Measurements from ENCODE around the gene CFAP61.

CFAP61 gene

GRCh38 chr20:20085812-20086211 is 33.5 kb downstream of the CFAP61 start:
- no peak overlapping the region for H3K4me3 ChIP-seq (ENCODE audit: low read length in 2 of 2)
- peaks cover 0 to 4% of the 10 kb centered on the region in 2 donors for H3K4me1 ChIP-seq (ENCODE audit: control insufficient read depth in 2 of 2, insufficient read depth in 2 of 2, low read length in 2 of 2)
- peaks cover 0 to 6% of the 10 kb centered on the region in 2 donors for H3K27me3 ChIP-seq (ENCODE audit: control insufficient read depth in 2 of 2, insufficient read depth in 2 of 2, low read length in 2 of 2)
- H3K9ac ChIP-seq (ENCODE audit: low read depth in 1 of 2, low read length in 2 of 2), result no peak overlapping the region
- no peak overlapping the region for H3K27ac ChIP-seq (ENCODE audit: low read depth in 2 of 2, low read length in 2 of 2)
- H3K9me3 ChIP-seq (ENCODE audit: control insufficient read depth in 2 of 2, low read length in 2 of 2), result no peaks in the 10 kb centered on the region
- no peaks in the 10 kb centered on the region for H3K36me3 ChIP-seq (ENCODE audit: control insufficient read depth in 2 of 2, insufficient read depth in 2 of 2, low read length in 2 of 2)

GRCh38 chr20:20089018-20089417 is 36.7 kb downstream of the CFAP61 start:
- Histone ChIP-seq H3K9me3 (ENCODE audit: control insufficient read depth in 2 of 2, low read length in 2 of 2) (no peaks in the 10 kb centered on the region), H3K27me3 (ENCODE audit: control insufficient read depth in 2 of 2, insufficient read depth in 2 of 2, low read length in 2 of 2) (no peaks in the 10 kb centered on the region), H3K9ac (ENCODE audit: low read depth in 1 of 2, low read length in 2 of 2) (no peak overlapping the region), H3K4me3 (ENCODE audit: low read length in 2 of 2) (no peak overlapping the region), H3K27ac (ENCODE audit: low read depth in 2 of 2, low read length in 2 of 2) (no peak overlapping the region), H3K36me3 (ENCODE audit: control insufficient read depth in 2 of 2, insufficient read depth in 2 of 2, low read length in 2 of 2) (no peaks in the 10 kb centered on the region), H3K4me1 (ENCODE audit: control insufficient read depth in 2 of 2, insufficient read depth in 2 of 2, low read length in 2 of 2) (peaks cover 0 to 4% of the 10 kb centered on the region in 2 donors)

- no peak overlapping the region for H3K27ac ChIP-seq (ENCODE audit: low read depth in 2 of 2, low read length in 2 of 2)
- no peaks in the 10 kb centered on the region for H3K27me3 ChIP-seq (ENCODE audit: control insufficient read depth in 2 of 2, insufficient read depth in 2 of 2, low read length in 2 of 2)
- H3K4me1 ChIP-seq (ENCODE audit: control insufficient read depth in 2 of 2, insufficient read depth in 2 of 2, low read length in 2 of 2), result no peaks in the 10 kb centered on the region
- no peaks in the 10 kb centered on the region for H3K9me3 ChIP-seq (ENCODE audit: control insufficient read depth in 2 of 2, low read length in 2 of 2)
- H3K36me3 ChIP-seq (ENCODE audit: control insufficient read depth in 2 of 2, insufficient read depth in 2 of 2, low read length in 2 of 2), result no peaks in the 10 kb centered on the region
- H3K9ac ChIP-seq (ENCODE audit: low read depth in 1 of 2, low read length in 2 of 2), result no peak overlapping the region
- H3K4me3 ChIP-seq (ENCODE audit: low read length in 2 of 2), result no peak overlapping the region
Measured at GRCh38 chr20:20089939-20090338, 37.6 kb downstream of the CFAP61 start.

- Histone ChIP-seq H3K36me3 (ENCODE audit: control insufficient read depth in 2 of 2, insufficient read depth in 2 of 2, low read length in 2 of 2) (no peaks in the 10 kb centered on the region), H3K27me3 (ENCODE audit: control insufficient read depth in 2 of 2, insufficient read depth in 2 of 2, low read length in 2 of 2) (peaks cover 0 to 2% of the 10 kb centered on the region in 2 donors), H3K9me3 (ENCODE audit: control insufficient read depth in 2 of 2, low read length in 2 of 2) (no peaks in the 10 kb centered on the region), H3K4me1 (ENCODE audit: control insufficient read depth in 2 of 2, insufficient read depth in 2 of 2, low read length in 2 of 2) (no peaks in the 10 kb centered on the region), H3K9ac (ENCODE audit: low read depth in 1 of 2, low read length in 2 of 2) (no peak overlapping the region), H3K27ac (ENCODE audit: low read depth in 2 of 2, low read length in 2 of 2) (no peak overlapping the region), H3K4me3 (ENCODE audit: low read length in 2 of 2) (no peak overlapping the region)
Measured at GRCh38 chr20:20092827-20093226, 40.5 kb downstream of the CFAP61 start.

GRCh38 chr20:20094410-20094809 is 42.1 kb downstream of the CFAP61 start:
- Histone ChIP-seq H3K36me3 (ENCODE audit: control insufficient read depth in 2 of 2, insufficient read depth in 2 of 2, low read length in 2 of 2) (no peaks in the 10 kb centered on the region), H3K9ac (ENCODE audit: low read depth in 1 of 2, low read length in 2 of 2) (no peak overlapping the region), H3K9me3 (ENCODE audit: control insufficient read depth in 2 of 2, low read length in 2 of 2) (no peaks in the 10 kb centered on the region), H3K4me3 (ENCODE audit: low read length in 2 of 2) (no peak overlapping the region), H3K27ac (ENCODE audit: low read depth in 2 of 2, low read length in 2 of 2) (no peak overlapping the region), H3K4me1 (ENCODE audit: control insufficient read depth in 2 of 2, insufficient read depth in 2 of 2, low read length in 2 of 2) (no peaks in the 10 kb centered on the region), H3K27me3 (ENCODE audit: control insufficient read depth in 2 of 2, insufficient read depth in 2 of 2, low read length in 2 of 2) (peaks cover 0 to 2% of the 10 kb centered on the region in 2 donors)

GRCh38 chr20:20095114-20095872 is 43.0 kb downstream of the CFAP61 start:
- no peaks in the 10 kb centered on the region for H3K9me3 ChIP-seq (ENCODE audit: control insufficient read depth in 2 of 2, low read length in 2 of 2)
- no peaks in the 10 kb centered on the region for H3K4me1 ChIP-seq (ENCODE audit: control insufficient read depth in 2 of 2, insufficient read depth in 2 of 2, low read length in 2 of 2)
- no peaks in the 10 kb centered on the region for H3K36me3 ChIP-seq (ENCODE audit: control insufficient read depth in 2 of 2, insufficient read depth in 2 of 2, low read length in 2 of 2)
- H3K27me3 ChIP-seq (ENCODE audit: control insufficient read depth in 2 of 2, insufficient read depth in 2 of 2, low read length in 2 of 2), result peaks cover 0 to 2% of the 10 kb centered on the region in 2 donors
- no peak overlapping the region for H3K9ac ChIP-seq (ENCODE audit: low read depth in 1 of 2, low read length in 2 of 2)
- no peak overlapping the region for H3K4me3 ChIP-seq (ENCODE audit: low read length in 2 of 2)
- H3K27ac ChIP-seq (ENCODE audit: low read depth in 2 of 2, low read length in 2 of 2), result no peak overlapping the region

GRCh38 chr20:20096421-20096820 is 44.1 kb downstream of the CFAP61 start:
- H3K9me3 ChIP-seq (ENCODE audit: control insufficient read depth in 2 of 2, low read length in 2 of 2), result no peaks in the 10 kb centered on the region
- no peak overlapping the region for H3K4me3 ChIP-seq (ENCODE audit: low read length in 2 of 2)
- no peak overlapping the region for H3K27ac ChIP-seq (ENCODE audit: low read depth in 2 of 2, low read length in 2 of 2)
- H3K9ac ChIP-seq (ENCODE audit: low read depth in 1 of 2, low read length in 2 of 2), result no peak overlapping the region
- no peaks in the 10 kb centered on the region for H3K4me1 ChIP-seq (ENCODE audit: control insufficient read depth in 2 of 2, insufficient read depth in 2 of 2, low read length in 2 of 2)
- H3K27me3 ChIP-seq (ENCODE audit: control insufficient read depth in 2 of 2, insufficient read depth in 2 of 2, low read length in 2 of 2), result peaks cover 0 to 2% of the 10 kb centered on the region in 2 donors
- H3K36me3 ChIP-seq (ENCODE audit: control insufficient read depth in 2 of 2, insufficient read depth in 2 of 2, low read length in 2 of 2), result no peaks in the 10 kb centered on the region

- Histone ChIP-seq H3K27ac (ENCODE audit: low read depth in 2 of 2, low read length in 2 of 2) (no peak overlapping the region), H3K27me3 (ENCODE audit: control insufficient read depth in 2 of 2, insufficient read depth in 2 of 2, low read length in 2 of 2) (no peaks in the 10 kb centered on the region), H3K4me1 (ENCODE audit: control insufficient read depth in 2 of 2, insufficient read depth in 2 of 2, low read length in 2 of 2) (no peaks in the 10 kb centered on the region)
Measured at GRCh38 chr20:20100881-20101280, 48.5 kb downstream of the CFAP61 start.

GRCh38 chr20:20102163-20102562 is 49.8 kb downstream of the CFAP61 start:
- no peak overlapping the region for H3K4me3 ChIP-seq (ENCODE audit: low read length in 2 of 2)
- no peak overlapping the region for H3K9ac ChIP-seq (ENCODE audit: low read depth in 1 of 2, low read length in 2 of 2)
- no peaks in the 10 kb centered on the region for H3K9me3 ChIP-seq (ENCODE audit: control insufficient read depth in 2 of 2, low read length in 2 of 2)
- H3K36me3 ChIP-seq (ENCODE audit: control insufficient read depth in 2 of 2, insufficient read depth in 2 of 2, low read length in 2 of 2), result no peaks in the 10 kb centered on the region
- H3K4me1 ChIP-seq (ENCODE audit: control insufficient read depth in 2 of 2, insufficient read depth in 2 of 2, low read length in 2 of 2), result no peaks in the 10 kb centered on the region
- H3K27ac ChIP-seq (ENCODE audit: low read depth in 2 of 2, low read length in 2 of 2), result no peak overlapping the region
- no peaks in the 10 kb centered on the region for H3K27me3 ChIP-seq (ENCODE audit: control insufficient read depth in 2 of 2, insufficient read depth in 2 of 2, low read length in 2 of 2)

More at GRCh38 chr20:20100881-20101280, 48.5 kb downstream of the CFAP61 start:
- Histone ChIP-seq H3K9ac (ENCODE audit: low read depth in 1 of 2, low read length in 2 of 2) (no peak overlapping the region), H3K9me3 (ENCODE audit: control insufficient read depth in 2 of 2, low read length in 2 of 2) (no peaks in the 10 kb centered on the region), H3K36me3 (ENCODE audit: control insufficient read depth in 2 of 2, insufficient read depth in 2 of 2, low read length in 2 of 2) (no peaks in the 10 kb centered on the region), H3K4me3 (ENCODE audit: low read length in 2 of 2) (no peak overlapping the region)

- no peak overlapping the region for H3K9ac ChIP-seq (ENCODE audit: low read depth in 1 of 2, low read length in 2 of 2)
- H3K27ac ChIP-seq (ENCODE audit: low read depth in 2 of 2, low read length in 2 of 2), result no peak overlapping the region
- no peaks in the 10 kb centered on the region for H3K4me1 ChIP-seq (ENCODE audit: control insufficient read depth in 2 of 2, insufficient read depth in 2 of 2, low read length in 2 of 2)
- H3K27me3 ChIP-seq (ENCODE audit: control insufficient read depth in 2 of 2, insufficient read depth in 2 of 2, low read length in 2 of 2), result no peaks in the 10 kb centered on the region
- H3K4me3 ChIP-seq (ENCODE audit: low read length in 2 of 2), result no peak overlapping the region
- H3K36me3 ChIP-seq (ENCODE audit: control insufficient read depth in 2 of 2, insufficient read depth in 2 of 2, low read length in 2 of 2), result no peaks in the 10 kb centered on the region
- H3K9me3 ChIP-seq (ENCODE audit: control insufficient read depth in 2 of 2, low read length in 2 of 2), result no peaks in the 10 kb centered on the region
Measured at GRCh38 chr20:20102716-20103258, 50.5 kb downstream of the CFAP61 start.

All from mucosa of rectum (tissue), 2 donors.